ENCODE data around the gene LCE6A. TPM values are rescaled to one million over a fixed set of nuclear protein-coding genes. Genes with fewer than 3 reads are reported as not detected.

Gene LCE6A
- total and polyA plus RNA-seq, 9 of the 15 experiments (the other 6 are each of a cell fraction or from before 2014, with no cell fraction given) = not detected

DNA sequence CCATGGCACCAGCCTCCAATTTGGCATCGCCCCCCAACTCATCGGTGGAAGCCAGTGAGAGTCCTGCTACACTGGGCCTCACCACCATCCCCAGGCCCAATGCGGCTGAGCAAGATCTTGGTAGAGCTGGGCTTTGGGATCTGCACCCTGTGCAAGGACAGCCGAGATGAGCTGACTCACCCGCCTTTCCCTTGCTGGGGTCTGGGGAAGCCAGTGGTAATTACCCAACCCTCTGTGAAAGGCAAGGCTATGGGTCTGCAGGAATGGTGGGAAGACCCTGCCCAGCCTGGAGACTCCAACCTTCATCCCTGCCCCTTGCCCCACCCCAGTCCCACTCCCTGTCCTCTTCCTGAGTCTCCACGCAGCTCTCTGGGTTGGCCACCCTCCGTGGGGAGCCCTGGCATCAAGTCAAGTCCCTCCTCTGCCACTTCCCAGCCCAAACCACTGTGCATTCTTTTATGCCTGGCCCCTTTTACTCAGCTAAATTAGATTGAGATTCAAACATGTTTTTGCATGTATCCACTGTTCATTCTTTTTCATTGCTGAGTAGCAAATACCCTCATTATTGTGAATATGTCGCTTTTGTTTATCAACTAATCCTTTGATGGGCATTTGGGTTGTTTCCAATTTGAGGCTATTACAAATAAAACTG, 44.2 kb downstream of the LCE6A start:
- ATAC-seq (no peak), FAIRE-seq (no peak), DNase-seq (ENCODE audit: extremely low read depth in 1 of 4, low spot score in 3 of 4) (no peak)
- in situ Hi-C loops (cut with MboI) = no loop called here
- ChIA-PET POLR2A (no interaction called here), CTCF (ENCODE audit: low intra/inter-chr PET ratio) (interaction anchor here (0.5 kb wide), 1 partner anchor 12 kb away, joined by 3 read pairs; no protein-coding TSS in a partner anchor)
- H3K9ac ChIP-seq (ENCODE audit: insufficient read depth in 1 of 2, low read depth in 2 of 2, low read length in 2 of 2) = no peak overlapping the region; a peak in 1 of 4 replicates
- no peaks in the 10 kb centered on the region for H3K9me1 ChIP-seq (ENCODE audit: control insufficient read depth, insufficient read depth, low read length)
- H3K9me3 ChIP-seq (replicated peaks; ENCODE audit: control insufficient read depth, insufficient read depth, low read depth, low read length) = no peaks in the 10 kb centered on the region
- H3K4me1 ChIP-seq (replicated peaks in 1 of 2; ENCODE audit: control insufficient read depth in 2 of 2, insufficient read depth in 2 of 2, low read length in 2 of 2) = no peaks in the 10 kb centered on the region
- no peaks in the 10 kb centered on the region for H3K36me3 ChIP-seq (ENCODE audit: control insufficient read depth, insufficient read depth, low read length)
- TF ChIP-seq ZNF586 (CRISPR knock-in tag; conservative IDR thresholded peaks at IDR 0.05) = no peak
- no peak for TF ChIP-seq HDAC2 (IDR thresholded peaks at IDR 0.05)
- TF ChIP-seq SAP30 (IDR thresholded peaks at IDR 0.05; ENCODE audit: borderline replicate concordance, insufficient read depth, low read depth, low read length, poor library complexity, severe bottlenecking) = no peak
- TF ChIP-seq, protein P1, sequence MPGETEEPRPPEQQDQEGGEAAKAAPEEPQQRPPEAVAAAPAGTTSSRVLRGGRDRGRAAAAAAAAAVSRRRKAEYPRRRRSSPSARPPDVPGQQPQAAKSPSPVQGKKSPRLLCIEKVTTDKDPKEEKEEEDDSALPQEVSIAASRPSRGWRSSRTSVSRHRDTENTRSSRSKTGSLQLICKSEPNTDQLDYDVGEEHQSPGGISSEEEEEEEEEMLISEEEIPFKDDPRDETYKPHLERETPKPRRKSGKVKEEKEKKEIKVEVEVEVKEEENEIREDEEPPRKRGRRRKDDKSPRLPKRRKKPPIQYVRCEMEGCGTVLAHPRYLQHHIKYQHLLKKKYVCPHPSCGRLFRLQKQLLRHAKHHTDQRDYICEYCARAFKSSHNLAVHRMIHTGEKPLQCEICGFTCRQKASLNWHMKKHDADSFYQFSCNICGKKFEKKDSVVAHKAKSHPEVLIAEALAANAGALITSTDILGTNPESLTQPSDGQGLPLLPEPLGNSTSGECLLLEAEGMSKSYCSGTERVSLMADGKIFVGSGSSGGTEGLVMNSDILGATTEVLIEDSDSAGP (CRISPR knock-in tag; IDR thresholded peaks at IDR 0.05) = no peak
- TF ChIP-seq ZNF75A (CRISPR knock-in tag; IDR thresholded peaks at IDR 0.05) = no peak
- TF ChIP-seq SMARCA5 (IDR thresholded peaks at IDR 0.05) = no peak
- TF ChIP-seq MAFF (IDR thresholded peaks at IDR 0.05; ENCODE audit: low read length) = no peak
- TF ChIP-seq JUN (IDR thresholded peaks at IDR 0.05; ENCODE audit: borderline replicate concordance, low read depth, low read length) = no peak
- TF ChIP-seq JUN (CRISPR knock-in tag; IDR thresholded peaks at IDR 0.05; ENCODE audit: borderline replicate concordance) = no peak
- no peak for TF ChIP-seq MCM5 (IDR thresholded peaks at IDR 0.05; ENCODE audit: low read depth)
- no peak for TF ChIP-seq ATF7 (IDR thresholded peaks at IDR 0.05)
- no peak for TF ChIP-seq HMGN3 (IDR thresholded peaks at IDR 0.05; ENCODE audit: borderline replicate concordance, extremely low read depth, insufficient read length, low read depth, low read length)
- TF ChIP-seq ETS2 (tag; IDR thresholded peaks at IDR 0.05; ENCODE audit: borderline replicate concordance, poor library complexity, severe bottlenecking) = no peak
- TF ChIP-seq ZNF232 (CRISPR knock-in tag; IDR thresholded peaks at IDR 0.05) = no peak
- no peak for TF ChIP-seq ZNF551 (CRISPR knock-in tag; IDR thresholded peaks at IDR 0.05)
- no peak overlapping the region for H3K4me3 ChIP-seq
- intact Hi-C loops (cut with micrococcal nuclease) = no loop called here
- H3K27me3 ChIP-seq (ENCODE audit: control insufficient read depth in 2 of 2, insufficient read depth in 2 of 2, low read length in 2 of 2) = peaks cover 0 to 16% of the 10 kb centered on the region in 2 experiments; a peak in 1 of 5 replicates
- H2AFZ ChIP-seq (ENCODE audit: low read depth, low read length) = no peak overlapping the region
- no peaks in the 10 kb centered on the region for H3K79me2 ChIP-seq (ENCODE audit: control insufficient read depth, insufficient read depth, low read length)
- WGBS (ENCODE audit: insufficient coverage, low coverage, missing lambda C conversion rate) = 1% methylated on average over 7 of the region's 8 CpGs
- BruUV-seq (replicated peaks) = no TSS peak
- no peak overlapping the region for H3K4me2 ChIP-seq (ENCODE audit: insufficient read depth, low read length)
- no peaks in the 10 kb centered on the region for H4K20me1 ChIP-seq (replicated peaks; ENCODE audit: control insufficient read depth, insufficient read depth, low read length)
- no peak overlapping the region for H3K27ac ChIP-seq (ENCODE audit: extremely low read depth, low read depth, low read length)
